Gastrocnemius medialis (tissue), 4 donors: Measurements from ENCODE around the gene FAP. TPM values are rescaled to one million over a fixed set of nuclear protein-coding genes. Genes with fewer than 3 reads are reported as not detected.

ENCODE experiments used
- ATAC-seq, 2 donors: fragments of 150-250 bp; one replicate each; pipeline ENCODE4 v1.9.1; 2016
- DNase-seq, 2 donors: peaks; one replicate each; pipeline ENCODE4 v3.0.0-alpha.2; 2019
- H3K27ac ChIP-seq, 4 donors: fragments of 200-600 bp; sonication (generic); 1 replicate in 1 of 4; 2 replicates in 3 of 4; pipeline ENCODE4 v1.5.1; 2016 to 2018; ENCODE audit warnings: mild to moderate bottlenecking in 2 of 4, moderate library complexity in 1 of 4
- H3K27me3 ChIP-seq, 3 donors: fragments of 200-600 bp; sonication (generic) in 2 of 3; 1 replicate in 1 of 3; 2 replicates in 2 of 3; pipeline versions ENCODE4 v1.5.1 to v1.6.0; 2016 to 2019; ENCODE audit warnings: mild to moderate bottlenecking in 1 of 3, moderate library complexity in 1 of 3
- H3K36me3 ChIP-seq, 2 donors: fragments of 200-600 bp; sonication (generic) in 1 of 2; one replicate each; pipeline ENCODE4 v1.5.1; 2017 to 2018
- H3K4me1 ChIP-seq, 2 donors: fragments of 200-600 bp; sonication (generic) in 1 of 2; one replicate each; pipeline ENCODE4 v1.5.1; 2016 to 2017; ENCODE audit warnings: mild to moderate bottlenecking in 2 of 2
- H3K4me3 ChIP-seq, 4 donors: fragments of 200-600 bp; sonication (generic) in 3 of 4; 1 replicate in 1 of 4; 2 replicates in 3 of 4; pipeline ENCODE4 v1.5.1; 2016 to 2019; ENCODE audit warnings: mild to moderate bottlenecking in 2 of 4
- H3K9me3 ChIP-seq, 3 donors: fragments of 200-600 bp; sonication (generic) in 2 of 3; 1 replicate in 1 of 3; 2 replicates in 2 of 3; pipeline ENCODE4 v1.5.1; 2016 to 2019
- POLR2A ChIP-seq, 2 donors: fragments of 450-650 bp; IDR thresholded peaks; one replicate each; pipeline ENCODE4 v1.6.1; 2017; ENCODE audit warnings: antibody characterized with exemption in 2 of 2, mild to moderate bottlenecking in 2 of 2, moderate library complexity in 2 of 2
- in situ Hi-C, 4 donors: fragments of 200-750 bp; cut with MboI; loops; one replicate each; pipeline versions ENCODE4 v1.15.0 to v1.8.0; 2017; ENCODE audit warnings: low sequenced_read_pairs in 4 of 4
- intact Hi-C: fragments of 100-400 bp; cut with DNase I; formaldehyde crosslinking; loops from one replicate; pipeline ENCODE4 v1.15.1; 2023; ENCODE audit warnings: low total_unique reads
- total RNA-seq, 4 donors: library from RNA; depleted of rRNA; stranded (reverse); fragments of >200 nt; gene quantifications; one replicate each; pipeline versions ENCODE4 v1.1.0 to v1.2.3, GENCODE V29; 2016
- TF ChIP-seq, protein P1 (sequence below), 5 experiments: fragments of 450-650 bp in 3 of 5; fragments of 200-600 bp in 2 of 5; sonication (generic) in 2 of 5; IDR thresholded peaks in 4 of 5; conservative IDR thresholded peaks in 1 of 5; 1 replicate in 4 of 5; 2 replicates in 1 of 5; pipeline ENCODE4 v1.5.1; 2016 to 2019; ENCODE audit warnings: antibody characterized with exemption in 5 of 5, mild to moderate bottlenecking in 3 of 5, moderate library complexity in 3 of 5

Gene FAP
- total RNA-seq, 4 donors from 2014 or later, result 4.8 to 10.1 (median 7.0) TPM; not detected in 1

DNA sequence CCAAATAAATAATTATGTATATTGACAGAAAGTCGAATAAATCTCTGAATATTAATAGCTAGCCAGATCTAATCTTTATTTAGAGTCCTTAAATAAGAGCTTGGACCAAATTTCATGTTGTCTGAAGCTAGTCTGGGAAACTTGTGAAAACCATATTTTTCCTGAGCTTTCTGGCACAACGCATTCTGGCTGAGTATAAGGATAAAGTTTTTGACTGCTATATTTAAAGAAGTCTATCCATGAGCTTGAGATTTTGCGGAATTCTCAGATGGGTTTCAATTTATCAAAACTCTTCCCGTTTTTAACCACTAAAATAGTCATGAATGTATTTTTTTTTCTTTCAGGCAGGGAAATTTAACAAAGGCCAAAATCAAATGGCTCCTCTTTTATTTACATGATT lies 23.8 kb downstream of the FAP start:
- Histone ChIP-seq H3K9me3 (no peaks in the 10 kb centered on the region), H3K36me3 (no peaks in the 10 kb centered on the region), H3K27ac (peak overlapping the region in 1 of 4 donors; percentile 31), H3K27me3 (no peaks in the 10 kb centered on the region), H3K4me1 (no peaks in the 10 kb centered on the region), H3K4me3 (no peak overlapping the region)
- ATAC-seq (no peak), DNase-seq (no peak)
- TF ChIP-seq POLR2A (IDR thresholded peaks at IDR 0.05), result no peak
- TF ChIP-seq, protein P1, sequence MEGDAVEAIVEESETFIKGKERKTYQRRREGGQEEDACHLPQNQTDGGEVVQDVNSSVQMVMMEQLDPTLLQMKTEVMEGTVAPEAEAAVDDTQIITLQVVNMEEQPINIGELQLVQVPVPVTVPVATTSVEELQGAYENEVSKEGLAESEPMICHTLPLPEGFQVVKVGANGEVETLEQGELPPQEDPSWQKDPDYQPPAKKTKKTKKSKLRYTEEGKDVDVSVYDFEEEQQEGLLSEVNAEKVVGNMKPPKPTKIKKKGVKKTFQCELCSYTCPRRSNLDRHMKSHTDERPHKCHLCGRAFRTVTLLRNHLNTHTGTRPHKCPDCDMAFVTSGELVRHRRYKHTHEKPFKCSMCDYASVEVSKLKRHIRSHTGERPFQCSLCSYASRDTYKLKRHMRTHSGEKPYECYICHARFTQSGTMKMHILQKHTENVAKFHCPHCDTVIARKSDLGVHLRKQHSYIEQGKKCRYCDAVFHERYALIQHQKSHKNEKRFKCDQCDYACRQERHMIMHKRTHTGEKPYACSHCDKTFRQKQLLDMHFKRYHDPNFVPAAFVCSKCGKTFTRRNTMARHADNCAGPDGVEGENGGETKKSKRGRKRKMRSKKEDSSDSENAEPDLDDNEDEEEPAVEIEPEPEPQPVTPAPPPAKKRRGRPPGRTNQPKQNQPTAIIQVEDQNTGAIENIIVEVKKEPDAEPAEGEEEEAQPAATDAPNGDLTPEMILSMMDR (IDR thresholded peaks at IDR 0.05 in 4 of 5, conservative IDR thresholded peaks at IDR 0.05 in 1 of 5), result no peak
- intact Hi-C loops (no loop called here), in situ Hi-C loops (no loop called here)

DNA sequence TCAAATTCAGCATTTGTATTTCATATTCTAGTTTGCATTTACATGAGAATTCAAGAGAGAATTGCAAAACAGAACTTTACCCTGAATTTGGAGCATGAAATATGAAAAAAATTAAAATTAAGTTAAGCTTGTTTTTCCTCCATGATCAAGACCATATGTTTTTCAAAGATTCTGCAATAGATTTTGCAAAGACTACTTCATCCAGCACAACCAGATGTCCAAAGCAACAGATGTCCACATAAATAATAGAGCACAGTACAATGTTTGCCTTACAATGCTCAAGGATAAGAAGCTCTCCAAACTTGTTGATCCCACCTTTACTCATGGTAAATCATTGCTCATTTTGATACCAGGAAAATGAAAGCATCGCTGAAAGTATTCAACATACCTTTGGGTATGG lies 25.6 kb downstream of the FAP start:
- H3K27me3 ChIP-seq, result no peaks in the 10 kb centered on the region
- no peaks in the 10 kb centered on the region for H3K4me1 ChIP-seq
- no peaks in the 10 kb centered on the region for H3K9me3 ChIP-seq
- ATAC-seq, result peak in 1 of 2 donors; percentile 39
- H3K27ac ChIP-seq, result no peak overlapping the region
- intact Hi-C loops, result no loop called here
- TF ChIP-seq POLR2A (IDR thresholded peaks at IDR 0.05), result no peak
- TF ChIP-seq, protein P1 (IDR thresholded peaks at IDR 0.05 in 4 of 5, conservative IDR thresholded peaks at IDR 0.05 in 1 of 5), result no peak
- no peaks in the 10 kb centered on the region for H3K36me3 ChIP-seq
- no peak overlapping the region for H3K4me3 ChIP-seq
- in situ Hi-C loops, result no loop called here
- no peak for DNase-seq

DNA sequence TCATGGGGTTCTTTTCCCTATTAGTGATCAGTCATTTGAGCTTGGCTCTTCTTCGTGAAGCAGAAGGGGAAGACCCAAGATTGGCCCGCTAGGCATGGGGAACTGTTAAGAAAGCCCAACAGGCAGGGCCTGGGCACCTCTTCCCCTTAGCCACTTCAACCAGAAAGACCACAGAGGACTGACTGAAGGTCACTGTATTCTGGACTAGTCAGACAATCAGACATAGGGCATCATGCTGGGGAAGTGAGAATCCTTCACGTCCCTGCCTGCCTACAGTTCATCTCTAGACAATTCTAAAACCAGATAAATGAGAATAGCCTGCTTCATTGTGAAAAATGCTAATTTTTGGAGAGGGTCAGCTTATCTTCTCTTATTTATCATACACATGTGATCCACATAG lies 28.1 kb downstream of the FAP start:
- intact Hi-C loops (no loop called here), in situ Hi-C loops (no loop called here)
- TF ChIP-seq, protein P1 (IDR thresholded peaks at IDR 0.05 in 4 of 5, conservative IDR thresholded peaks at IDR 0.05 in 1 of 5), result no peak
- TF ChIP-seq POLR2A (IDR thresholded peaks at IDR 0.05), result no peak

GRCh38 chr2:162212366-162212765 lies 30.9 kb downstream of the FAP start:
- DNase-seq, result no peak
- no peak for ATAC-seq
- H3K4me3 ChIP-seq, result no peak overlapping the region
- no peak overlapping the region for H3K27ac ChIP-seq
- H3K36me3 ChIP-seq, result no peaks in the 10 kb centered on the region
- no peaks in the 10 kb centered on the region for H3K27me3 ChIP-seq
- TF ChIP-seq POLR2A (IDR thresholded peaks at IDR 0.05), result no peak
- TF ChIP-seq, protein P1 (IDR thresholded peaks at IDR 0.05 in 4 of 5, conservative IDR thresholded peaks at IDR 0.05 in 1 of 5), result no peak
- intact Hi-C loops, result no loop called here
- in situ Hi-C loops, result no loop called here
- no peaks in the 10 kb centered on the region for H3K9me3 ChIP-seq
- no peaks in the 10 kb centered on the region for H3K4me1 ChIP-seq

More for the DNA sequence above, 28.1 kb downstream of the FAP start:
- Histone ChIP-seq H3K36me3 (no peaks in the 10 kb centered on the region), H3K4me1 (no peaks in the 10 kb centered on the region), H3K27me3 (no peaks in the 10 kb centered on the region), H3K4me3 (no peak overlapping the region), H3K27ac (no peak overlapping the region), H3K9me3 (no peaks in the 10 kb centered on the region)
- DNase-seq (no peak), ATAC-seq (no peak)

GRCh38 chr2:162211732-162212131 lies 31.5 kb downstream of the FAP start:
- in situ Hi-C loops, result no loop called here
- ATAC-seq, result no peak
- no peak overlapping the region for H3K27ac ChIP-seq

More at GRCh38 chr2:162211732-162212131, 31.5 kb downstream of the FAP start:
- Histone ChIP-seq H3K36me3 (no peaks in the 10 kb centered on the region), H3K27me3 (no peaks in the 10 kb centered on the region), H3K9me3 (no peaks in the 10 kb centered on the region), H3K4me3 (no peak overlapping the region), H3K4me1 (no peaks in the 10 kb centered on the region)
- no peak for TF ChIP-seq POLR2A (IDR thresholded peaks at IDR 0.05)
- TF ChIP-seq, protein P1 (IDR thresholded peaks at IDR 0.05 in 4 of 5, conservative IDR thresholded peaks at IDR 0.05 in 1 of 5), result no peak
- intact Hi-C loops, result no loop called here
- no peak for DNase-seq
